DOHH2 (cell line): ENCODE data around the gene RNF17.

Experiments used
- H3F3A ChIP-seq: fragments of 200-600 bp; sonication (generic), shearing (Covaris generic); 2 replicates; pipeline ENCODE4 v1.6.0; 2016; ENCODE audit warnings: antibody characterized with exemption, mild to moderate bottlenecking; ENCODE audit not compliant: control insufficient read depth, insufficient read depth
- H3K27ac ChIP-seq: fragments of 200-600 bp; sonication (generic); 2 replicates; pipeline ENCODE4 v1.5.1; 2014; ENCODE audit warnings: low read depth, mild to moderate bottlenecking, low read length, moderate library complexity
- H3K27me3 ChIP-seq: fragments of 200-600 bp; sonication (generic); 2 replicates; pipeline ENCODE4 v1.6.1; 2014; ENCODE audit warnings: mild to moderate bottlenecking, low read length, mixed read lengths; ENCODE audit not compliant: control insufficient read depth
- H3K36me3 ChIP-seq: fragments of 200-600 bp; sonication (generic); 2 replicates; pipeline ENCODE4 v1.6.1; 2014; ENCODE audit warnings: mild to moderate bottlenecking, low read length, moderate library complexity, mixed read lengths; ENCODE audit not compliant: control insufficient read depth
- H3K4me1 ChIP-seq: fragments of 200-600 bp; sonication (generic); 2 replicates; pipeline ENCODE4 v1.6.1; 2014; ENCODE audit warnings: mild to moderate bottlenecking, low read length, mixed read lengths; ENCODE audit not compliant: control insufficient read depth
- H3K4me2 ChIP-seq: fragments of 200-600 bp; sonication (generic); 2 replicates; pipeline ENCODE4 v1.6.0; 2014; ENCODE audit warnings: mild to moderate bottlenecking, low read length, moderate library complexity
- H3K4me3 ChIP-seq: fragments of 200-600 bp; sonication (generic); 2 replicates; pipeline ENCODE4 v1.5.1; 2014; ENCODE audit warnings: mild to moderate bottlenecking, low read length, mixed read lengths
- H3K79me2 ChIP-seq: fragments of 200-600 bp; sonication (generic); 2 replicates; pipeline ENCODE4 v1.6.1; 2014; ENCODE audit warnings: mild to moderate bottlenecking, low read length, mixed read lengths; ENCODE audit not compliant: control insufficient read depth
- H3K9me2 ChIP-seq: fragments of 200-600 bp; sonication (generic); replicated peaks from 2 replicates; pipeline ENCODE4 v1.6.1; 2014; ENCODE audit warnings: mild to moderate bottlenecking, low read length, mixed read lengths; ENCODE audit not compliant: control insufficient read depth
- H3K9me3 ChIP-seq: fragments of 200-600 bp; sonication (generic); 2 replicates; pipeline ENCODE4 v1.6.1; 2014; ENCODE audit warnings: antibody characterized with exemption, low read length, mixed read lengths; ENCODE audit not compliant: control insufficient read depth, insufficient read depth
- H4K20me1 ChIP-seq: fragments of 200-600 bp; sonication (generic); 2 replicates; pipeline ENCODE4 v1.6.0; 2014; ENCODE audit warnings: low read depth, mild to moderate bottlenecking, antibody characterized with exemption, low read length, moderate library complexity; ENCODE audit not compliant: control insufficient read depth, insufficient read depth
- CTCF ChIP-seq: fragments of 200-600 bp; sonication (generic); IDR thresholded peaks from one replicate; pipeline ENCODE4 v1.5.1; 2014; ENCODE audit warnings: antibody characterized with exemption, mild to moderate bottlenecking, low read depth, low read length; ENCODE audit not compliant: poor library complexity, severe bottlenecking
- EZH2phosphoT487 ChIP-seq: fragments of 200-600 bp; sonication (generic); IDR thresholded peaks from 2 replicates; pipeline ENCODE4 v1.6.1; 2017; ENCODE audit warnings: borderline replicate concordance, mild to moderate bottlenecking, antibody characterized with exemption, low read length, moderate library complexity, mixed read lengths

Gene RNF17

DNA sequence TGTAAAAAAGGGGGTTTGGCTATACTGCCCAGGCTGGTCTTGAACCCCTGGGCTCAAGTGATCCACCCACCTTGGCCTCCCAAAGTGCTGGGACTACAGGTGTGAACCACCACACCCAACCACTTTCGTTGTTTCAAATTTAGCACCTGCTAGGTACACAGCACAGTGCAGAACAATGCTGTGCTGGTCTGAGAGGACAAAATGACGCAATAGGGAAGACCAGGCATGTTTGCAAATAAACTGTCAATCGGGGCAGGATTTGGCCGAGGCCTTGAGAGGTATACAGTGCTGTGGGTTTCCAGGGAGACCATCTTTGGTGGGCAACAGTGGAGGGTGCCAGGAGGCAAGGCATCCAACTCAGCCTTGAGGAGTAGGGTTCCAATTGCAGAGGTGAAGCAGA, 46.8 kb upstream of the RNF17 start:
- no peaks in the 10 kb centered on the region for H4K20me1 ChIP-seq
- no peak overlapping the region for H3K4me3 ChIP-seq
- no peak overlapping the region for H3K4me2 ChIP-seq
- TF ChIP-seq EZH2phosphoT487: no peak
- no peaks in the 10 kb centered on the region for H3K9me2 ChIP-seq
- no peaks in the 10 kb centered on the region for H3F3A ChIP-seq
- no peak overlapping the region for H3K27ac ChIP-seq
- no peaks in the 10 kb centered on the region for H3K9me3 ChIP-seq
- peaks cover 3% of the 10 kb centered on the region; the same call in 1 of the 2 replicates for H3K27me3 ChIP-seq
- H3K79me2 ChIP-seq: no peaks in the 10 kb centered on the region
- H3K4me1 ChIP-seq: 0 out of 2 replicates have a peak, but pooled peaks cover under 1% of the 10 kb centered on the region
- no peaks in the 10 kb centered on the region for H3K36me3 ChIP-seq

DNA sequence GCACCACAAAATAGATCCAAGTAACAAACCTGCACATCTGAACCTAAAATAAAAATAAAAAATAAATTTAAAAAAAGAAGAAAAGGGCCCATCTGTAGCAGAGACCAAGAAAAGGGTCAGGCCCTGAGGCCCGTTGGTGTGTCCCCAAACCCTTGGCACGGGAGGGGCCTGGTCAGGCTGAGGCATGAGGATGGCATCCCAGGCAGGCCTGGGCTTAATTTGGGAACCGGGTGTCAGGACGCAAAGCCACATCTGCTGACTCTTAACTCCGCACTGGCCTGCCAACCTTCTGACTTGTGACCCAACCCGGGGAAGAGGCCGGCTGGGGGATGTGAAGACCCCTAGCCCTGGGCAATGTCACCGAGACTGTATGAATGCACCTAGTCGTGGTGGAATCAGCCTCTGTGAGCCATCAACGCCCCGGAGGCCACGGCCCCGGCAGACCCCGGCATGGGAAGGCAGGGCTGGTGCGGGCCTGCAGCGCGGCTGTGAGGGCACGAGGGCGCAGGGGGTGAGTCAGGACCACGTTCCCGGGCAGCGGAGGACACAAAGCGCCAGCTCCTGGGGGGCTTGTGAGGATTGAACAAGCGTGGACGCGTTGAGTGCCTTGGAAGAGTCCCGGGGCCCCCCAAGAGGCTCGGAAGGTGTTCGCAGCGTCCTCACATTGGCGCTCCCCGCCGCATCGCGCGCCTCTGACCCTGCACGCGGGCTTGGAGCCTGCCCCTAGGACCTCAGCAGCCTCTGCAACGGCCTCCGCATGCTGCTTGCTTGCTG, 45.6 kb upstream of the RNF17 start:
- H3K9me2 ChIP-seq: no peaks in the 10 kb centered on the region
- H3K4me3 ChIP-seq: no peak overlapping the region
- no peak overlapping the region for H3K27ac ChIP-seq
- H3K9me3 ChIP-seq: no peaks in the 10 kb centered on the region
- no peaks in the 10 kb centered on the region for H3K36me3 ChIP-seq
- H3K27me3 ChIP-seq: peaks cover 3% of the 10 kb centered on the region; the same call in 1 of the 2 replicates
- TF ChIP-seq CTCF (no peak), EZH2phosphoT487 (no peak)
- H3K4me2 ChIP-seq: no peak overlapping the region
- no peaks in the 10 kb centered on the region for H3F3A ChIP-seq
- H3K4me1 ChIP-seq: no peaks in the 10 kb centered on the region
- no peaks in the 10 kb centered on the region for H4K20me1 ChIP-seq
- no peaks in the 10 kb centered on the region for H3K79me2 ChIP-seq

DNA sequence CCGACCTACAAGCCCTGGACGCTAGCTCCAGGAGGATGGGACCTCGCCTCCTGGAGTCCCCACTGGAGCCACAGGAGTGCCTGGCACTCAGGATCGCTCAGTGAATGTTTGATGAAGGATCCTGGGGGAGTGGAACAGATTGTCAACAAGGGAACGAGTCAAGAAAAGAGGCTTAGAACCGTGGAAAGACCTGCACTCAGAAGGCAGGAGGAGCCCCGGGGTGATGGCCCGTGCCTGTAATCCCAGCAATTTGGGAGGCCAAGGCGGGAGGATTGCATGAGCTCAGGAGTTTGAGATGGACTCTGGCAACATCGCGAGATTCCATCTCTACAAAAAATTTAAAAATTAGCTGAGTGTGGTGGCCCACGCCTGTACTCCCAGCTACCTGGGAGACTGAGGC, 44.8 kb upstream of the RNF17 start:
- H3K4me2 ChIP-seq: no peak overlapping the region
- no peak overlapping the region for H3K27ac ChIP-seq
- H3F3A ChIP-seq: no peaks in the 10 kb centered on the region
- no peaks in the 10 kb centered on the region for H3K79me2 ChIP-seq
- no peaks in the 10 kb centered on the region for H4K20me1 ChIP-seq
- no peak for TF ChIP-seq CTCF
- TF ChIP-seq EZH2phosphoT487: no peak
- H3K9me2 ChIP-seq: no peaks in the 10 kb centered on the region
- H3K9me3 ChIP-seq: no peaks in the 10 kb centered on the region
- H3K36me3 ChIP-seq: no peaks in the 10 kb centered on the region
- peaks cover 7% of the 10 kb centered on the region; the same call in 1 of the 2 replicates for H3K27me3 ChIP-seq
- no peak overlapping the region for H3K4me3 ChIP-seq
- H3K4me1 ChIP-seq: no peaks in the 10 kb centered on the region

DNA sequence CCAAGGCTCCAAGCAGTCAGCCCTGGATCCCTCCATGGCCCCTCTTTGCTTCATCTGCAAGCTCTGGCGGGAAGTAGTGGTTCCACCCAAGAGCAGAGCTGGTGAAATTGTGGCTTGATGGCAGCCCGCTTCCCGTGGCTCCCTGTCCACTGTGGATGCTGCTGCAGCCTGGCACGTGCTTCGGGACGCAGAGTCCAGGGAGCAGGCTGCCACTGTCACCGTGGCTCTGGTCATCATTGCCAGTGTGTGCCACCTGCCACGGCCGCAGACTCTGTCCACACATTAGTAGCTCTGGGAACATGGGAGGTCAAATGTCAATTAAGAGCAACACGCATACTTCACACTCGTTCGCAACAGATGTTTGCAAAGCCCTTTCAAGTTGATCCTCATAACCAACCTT, 40.8 kb upstream of the RNF17 start:
- Histone ChIP-seq H3K9me3 (no peaks in the 10 kb centered on the region), H3K79me2 (no peaks in the 10 kb centered on the region), H3K4me2 (no peak overlapping the region), H4K20me1 (no peaks in the 10 kb centered on the region), H3K4me1 (0 out of 2 replicates have a peak, but pooled peaks cover 3% of the 10 kb centered on the region), H3F3A (no peaks in the 10 kb centered on the region), H3K36me3 (no peaks in the 10 kb centered on the region), H3K9me2 (no peaks in the 10 kb centered on the region), H3K4me3 (no peak overlapping the region), H3K27me3 (peaks cover 16% of the 10 kb centered on the region), H3K27ac (no peak overlapping the region)
- TF ChIP-seq EZH2phosphoT487 (no peak), CTCF (no peak)
